Measurements from ENCODE around the gene SLC25A21.

DNA sequence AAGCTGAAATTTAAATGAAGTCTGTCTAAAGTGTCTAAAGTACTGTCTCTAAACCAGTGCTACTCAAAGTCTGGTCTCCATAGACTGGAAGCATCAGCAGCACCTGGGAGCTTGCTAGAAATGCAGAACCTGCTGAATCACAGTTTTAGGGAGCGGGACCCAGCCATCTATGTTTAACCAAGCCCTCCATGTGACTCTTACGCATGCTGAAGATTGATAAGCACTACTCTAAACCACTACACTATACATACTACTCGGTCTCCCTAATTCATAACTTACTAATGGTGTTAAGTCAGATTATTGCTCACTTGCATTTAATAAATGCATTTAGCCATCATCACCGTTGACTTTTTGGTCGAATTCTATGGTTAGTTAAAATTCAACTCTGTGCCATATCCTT lies 88.8 kb downstream of the SLC25A21 start:
- TF ChIP-seq, protein P1, sequence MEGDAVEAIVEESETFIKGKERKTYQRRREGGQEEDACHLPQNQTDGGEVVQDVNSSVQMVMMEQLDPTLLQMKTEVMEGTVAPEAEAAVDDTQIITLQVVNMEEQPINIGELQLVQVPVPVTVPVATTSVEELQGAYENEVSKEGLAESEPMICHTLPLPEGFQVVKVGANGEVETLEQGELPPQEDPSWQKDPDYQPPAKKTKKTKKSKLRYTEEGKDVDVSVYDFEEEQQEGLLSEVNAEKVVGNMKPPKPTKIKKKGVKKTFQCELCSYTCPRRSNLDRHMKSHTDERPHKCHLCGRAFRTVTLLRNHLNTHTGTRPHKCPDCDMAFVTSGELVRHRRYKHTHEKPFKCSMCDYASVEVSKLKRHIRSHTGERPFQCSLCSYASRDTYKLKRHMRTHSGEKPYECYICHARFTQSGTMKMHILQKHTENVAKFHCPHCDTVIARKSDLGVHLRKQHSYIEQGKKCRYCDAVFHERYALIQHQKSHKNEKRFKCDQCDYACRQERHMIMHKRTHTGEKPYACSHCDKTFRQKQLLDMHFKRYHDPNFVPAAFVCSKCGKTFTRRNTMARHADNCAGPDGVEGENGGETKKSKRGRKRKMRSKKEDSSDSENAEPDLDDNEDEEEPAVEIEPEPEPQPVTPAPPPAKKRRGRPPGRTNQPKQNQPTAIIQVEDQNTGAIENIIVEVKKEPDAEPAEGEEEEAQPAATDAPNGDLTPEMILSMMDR (IDR thresholded peaks at IDR 0.05), result no peak
- TF ChIP-seq POLR2A (IDR thresholded peaks at IDR 0.05), result no peak

All from esophagus squamous epithelium (tissue), 4 donors.